Stromal cell of bone marrow (primary cell): ENCODE measurements around the gene PRAMEF26.
"Not testable (repeated sequence)": the region's sequence is repeated elsewhere in the genome, so short reads cannot be mapped to it uniquely, and the experiment has no call there.

Experiments
- DNase-seq: peaks from one replicate; pipeline ENCODE4 v3.0.0-alpha.2; 2012; ENCODE audit warnings: low read depth

The PRAMEF26 gene

DNA sequence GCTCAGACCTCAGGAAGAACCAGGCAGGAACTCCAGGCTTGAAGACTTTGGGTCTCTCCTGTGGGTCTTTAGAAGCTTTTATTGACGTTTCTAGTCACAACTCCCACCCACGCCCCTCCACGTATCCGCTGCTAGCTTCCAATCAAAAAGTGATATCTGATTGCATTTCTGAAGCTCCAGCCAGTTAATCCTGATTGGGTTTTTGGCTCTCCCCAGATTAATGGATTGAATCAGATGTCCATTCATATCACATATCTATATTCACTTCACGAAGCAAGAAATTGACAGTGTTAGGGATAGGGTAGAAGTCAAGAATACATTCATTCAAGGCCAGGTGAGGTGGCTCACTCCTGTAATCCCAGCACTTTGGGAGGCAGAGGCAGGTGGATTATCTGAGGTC, at the start of gene PRAMEF26:
Gene PRAMEF26, minus strand, starts transcription at position 101 of the 400 bp plus-strand sequence. CDS start 2,914 bp downstream, outside the sequence.
- DNase-seq: not testable (repeated sequence)

DNA sequence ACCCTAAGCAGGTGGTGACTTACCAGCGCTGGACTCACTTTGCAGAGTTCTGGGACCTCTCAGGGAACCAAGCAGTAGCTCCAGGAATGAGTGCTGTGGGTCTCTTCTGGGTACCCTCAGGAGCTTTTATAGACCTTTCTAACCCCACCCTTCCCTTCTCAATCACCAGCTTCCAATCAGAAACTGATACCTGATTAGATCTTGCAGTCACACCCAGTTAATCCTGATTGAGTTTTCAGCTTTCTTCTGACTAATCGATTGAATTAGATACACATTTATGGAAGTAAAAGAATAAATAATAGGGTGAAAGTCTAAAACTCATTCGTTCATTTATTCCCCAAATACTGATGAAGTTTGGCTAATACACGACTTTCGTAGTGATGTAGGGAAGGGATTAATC, 45.5 kb upstream of the PRAMEF26 start, which contains the start of gene PRAMEF13:
Gene PRAMEF13, minus strand, starts transcription at position 101 of the 400 bp plus-strand sequence. CDS start 1,820 bp downstream, outside the sequence.
- DNase-seq: not testable (repeated sequence)

DNA sequence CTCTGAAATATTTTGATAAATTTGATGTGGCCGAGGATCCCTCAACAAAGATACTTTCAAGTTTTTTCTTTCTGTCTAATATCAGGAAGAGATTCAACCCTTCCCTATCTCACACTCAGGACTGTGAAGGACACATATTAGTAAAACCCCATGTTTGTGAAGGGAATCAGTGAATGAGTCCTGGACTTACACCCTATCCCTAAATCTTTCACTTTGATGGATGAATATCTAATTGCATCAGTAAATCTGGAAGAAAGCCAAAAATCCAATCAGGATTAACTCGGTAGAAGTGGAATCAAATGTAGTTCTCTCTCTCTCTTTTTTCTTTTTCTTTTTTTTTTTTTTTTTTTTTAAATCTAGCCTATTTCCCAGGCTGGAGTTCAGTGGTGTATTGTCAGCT, 15.7 kb upstream of the PRAMEF26 start, which contains the start of gene PRAMEF9:
Gene PRAMEF9, plus strand, starts transcription at position 301 of the 400 bp plus-strand sequence. CDS start 3,433 bp downstream, outside the sequence.
- DNase-seq: not testable (repeated sequence)

DNA sequence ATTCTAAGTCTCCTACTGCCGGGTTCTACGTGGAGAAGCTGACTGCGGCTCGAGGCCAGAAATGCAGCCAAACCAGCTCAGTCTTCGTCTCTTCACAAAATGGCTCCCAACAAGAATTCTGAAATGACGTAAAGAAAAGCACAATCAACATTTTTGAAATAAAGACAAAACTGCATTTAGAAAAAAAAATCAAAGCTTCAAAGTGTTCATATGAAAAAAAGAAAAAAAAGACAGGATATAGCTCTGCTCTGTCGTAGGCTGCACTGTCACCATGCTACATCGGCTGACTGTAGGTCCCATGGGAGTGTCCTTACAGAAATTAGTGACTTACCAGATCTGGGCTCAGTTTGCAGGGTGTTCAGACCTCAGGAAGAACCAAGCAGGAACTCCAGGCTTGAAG, 9.7 kb upstream of the PRAMEF26 start, which contains the start of gene HNRNPCL4:
Gene HNRNPCL4, minus strand, starts transcription at position 101 of the 400 bp plus-strand sequence. CDS start 164 bp downstream, outside the sequence.
- DNase-seq: not testable (repeated sequence)

DNA sequence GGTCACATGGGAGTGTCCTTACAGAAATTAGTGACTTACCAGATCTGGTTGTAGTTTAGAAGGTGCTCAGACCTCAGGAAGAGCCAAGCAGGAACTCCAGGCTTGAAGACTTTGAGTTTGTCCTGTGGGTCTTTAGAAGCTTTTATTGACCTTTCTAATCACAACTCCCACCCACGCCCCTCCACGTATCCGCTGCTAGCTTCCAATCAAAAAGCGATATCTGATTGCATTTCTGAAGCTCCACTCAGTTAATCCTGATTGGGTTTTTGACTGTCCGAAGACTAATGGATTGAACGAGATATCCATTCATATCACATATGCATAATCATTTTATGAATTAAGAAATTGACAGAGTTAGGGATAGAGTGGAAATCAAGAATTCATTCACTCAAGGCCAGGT, 39.1 kb downstream of the PRAMEF26 start, which contains the start of gene HNRNPCL2:
Gene HNRNPCL2, minus strand, starts transcription at position 101 of the 400 bp plus-strand sequence. CDS start 454 bp downstream, outside the sequence.
- not testable (repeated sequence) for DNase-seq
